ENCODE results near the gene PPM1E.
"Not testable (repeated sequence)": the region's sequence is repeated elsewhere in the genome, so short reads cannot be mapped to it uniquely, and the experiment has no call there.

Gene PPM1E

DNA sequence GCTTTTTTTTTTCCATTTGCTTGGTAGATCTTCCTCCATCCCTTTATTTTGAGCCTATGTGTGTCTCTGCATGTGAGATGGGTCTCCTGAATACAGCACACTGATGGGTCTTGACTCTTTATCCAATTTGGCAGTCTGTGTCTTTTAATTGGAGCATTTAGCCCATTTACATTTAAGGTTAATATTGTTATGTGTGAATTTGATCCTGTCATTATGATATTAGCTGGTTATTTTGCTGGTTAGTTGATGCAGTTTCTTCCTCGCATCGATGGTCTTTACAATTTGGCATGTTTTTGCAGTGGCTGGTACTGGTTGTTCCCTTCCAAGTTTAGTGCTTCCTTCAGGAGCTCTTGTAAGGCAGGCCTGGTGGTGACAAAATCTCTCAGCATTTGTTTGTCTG is 94.5 kb downstream of the PPM1E start:
- DNase-seq: not testable (repeated sequence)

DNA sequence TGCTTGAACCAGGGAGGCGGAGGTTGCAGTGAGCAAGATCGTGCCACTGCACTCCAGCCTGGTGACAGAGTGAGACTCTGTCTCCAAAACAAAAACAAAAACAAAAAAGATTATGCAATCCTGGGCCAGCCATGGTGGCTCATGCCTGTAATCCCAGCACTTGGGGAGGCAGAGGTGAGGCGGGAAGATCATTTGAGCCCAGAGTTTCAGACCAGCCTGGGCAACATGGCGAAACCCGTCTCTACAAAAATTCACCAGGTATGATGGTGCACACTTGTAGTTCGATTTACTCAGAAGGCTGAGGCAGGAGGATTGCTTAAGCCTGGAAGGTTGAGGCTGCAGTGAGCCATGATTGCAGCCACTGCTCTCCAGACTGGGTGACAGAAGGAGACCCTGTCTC is 109.6 kb downstream of the PPM1E start:
- DNase-seq: no peak

DNA sequence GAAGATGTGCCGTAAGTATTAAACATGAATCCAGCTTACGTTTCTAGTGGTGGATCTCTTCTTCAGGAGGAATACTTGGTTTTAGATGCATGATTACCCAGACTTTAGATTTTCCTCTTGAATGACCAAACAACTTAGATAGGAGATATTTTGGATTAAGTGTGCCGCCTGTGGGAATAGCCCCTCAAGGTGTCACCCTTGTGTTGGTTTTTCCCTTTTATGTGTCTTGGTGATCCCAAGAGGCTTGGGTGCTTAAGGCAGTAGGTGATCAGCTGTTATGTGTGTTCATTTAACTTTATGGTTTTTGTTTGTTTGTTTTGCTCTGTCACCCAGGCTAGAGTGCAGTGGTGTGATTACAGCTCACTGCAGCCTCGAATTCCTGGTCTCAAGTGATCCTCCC is 115.1 kb downstream of the PPM1E start:
- DNase-seq: no peak

DNA sequence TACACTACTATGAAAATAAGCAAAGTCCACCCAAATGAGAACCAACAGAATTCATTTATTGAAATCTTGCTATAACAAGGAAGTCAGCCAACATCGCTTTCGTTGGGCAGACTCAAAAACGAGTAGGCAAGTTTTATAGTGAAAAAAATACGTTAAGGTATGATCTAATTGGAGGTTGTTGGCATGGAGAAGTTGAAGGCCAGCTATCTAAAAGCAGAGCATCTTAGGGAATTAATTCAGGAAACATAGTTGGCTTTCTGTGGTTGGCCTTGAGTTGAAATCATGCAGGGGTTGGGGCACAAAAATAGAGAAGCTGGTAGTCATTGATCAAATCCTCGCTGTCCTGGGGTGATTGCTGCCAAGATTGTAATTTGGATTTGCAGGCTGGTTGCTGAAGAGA is 118.3 kb downstream of the PPM1E start:
- no peak for DNase-seq

DNA sequence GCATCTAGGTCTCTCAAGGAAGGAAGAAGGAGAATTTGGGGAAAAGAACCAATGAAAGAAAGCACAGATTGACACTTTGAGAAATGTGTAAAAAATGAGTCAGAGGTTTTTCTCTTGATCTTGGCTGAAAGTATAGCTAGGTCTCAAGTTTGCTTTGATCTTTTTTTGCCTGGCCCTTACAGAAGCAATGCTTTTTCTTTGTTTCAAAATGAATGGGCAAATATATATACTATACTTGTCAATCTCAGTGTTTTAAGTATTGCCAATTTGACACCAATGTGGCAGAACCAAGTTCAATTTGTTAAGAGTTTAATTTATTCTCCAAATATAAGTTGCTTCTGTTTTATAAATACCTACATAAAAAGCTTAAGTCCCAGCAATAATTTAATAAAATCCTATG is 119.6 kb downstream of the PPM1E start:
- peak; percentile 56 for DNase-seq

DNA sequence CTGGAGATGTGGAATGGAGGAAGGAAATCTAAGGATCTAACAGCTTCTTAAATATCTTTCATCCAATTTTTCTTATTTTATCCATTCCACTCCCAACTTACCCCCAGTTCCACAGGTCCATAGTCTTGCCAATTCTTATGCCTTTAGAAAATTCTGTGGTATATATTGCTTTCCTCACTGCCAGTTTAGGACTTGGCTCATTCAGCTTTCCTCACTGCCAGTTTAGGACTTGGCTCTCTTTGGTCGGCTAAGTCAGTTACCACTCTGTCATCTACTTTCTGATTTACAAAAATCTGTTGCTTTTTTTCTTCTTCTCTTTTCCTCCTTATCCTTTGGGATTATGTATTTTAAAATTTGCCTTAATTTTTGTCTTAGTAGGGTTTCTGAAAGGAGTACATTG is 128.5 kb downstream of the PPM1E start:
- DNase-seq: no peak

DNA sequence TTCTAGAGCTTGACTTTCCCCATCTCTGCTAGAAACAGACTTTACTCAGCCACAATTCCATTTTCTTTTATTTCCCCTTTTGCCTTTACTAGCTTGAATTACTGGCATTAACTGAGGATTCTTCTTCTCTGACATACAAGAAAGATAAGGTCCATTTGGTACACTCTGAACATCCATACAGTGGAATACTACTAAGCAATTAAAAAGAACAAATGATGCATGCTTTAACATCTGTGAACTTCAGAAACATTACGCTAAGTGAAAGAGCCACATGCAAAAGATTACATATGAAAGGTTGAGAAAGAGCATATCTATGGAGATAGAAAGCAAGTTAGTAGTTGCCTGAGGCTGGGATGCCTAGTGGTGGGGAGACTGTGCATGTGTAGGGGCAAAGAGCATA is 130.9 kb downstream of the PPM1E start:
- no peak for DNase-seq

DNA sequence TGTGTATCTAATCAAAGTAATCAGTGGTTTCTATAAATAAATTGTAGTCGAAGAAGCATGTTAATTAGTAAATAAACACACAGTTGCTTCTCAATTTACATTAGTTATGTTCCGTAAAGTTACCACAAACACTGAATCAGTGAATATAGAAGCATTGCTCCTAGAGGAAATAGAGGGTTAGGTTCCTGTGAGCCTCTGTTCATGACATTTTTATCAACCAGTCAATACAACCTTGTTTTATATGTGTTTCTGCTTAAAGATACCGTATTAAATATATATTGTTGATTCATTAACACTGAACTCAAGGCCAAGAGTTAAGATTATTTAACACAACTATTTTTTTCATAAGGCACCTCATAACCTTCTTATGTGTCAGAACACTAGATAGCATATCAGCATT is 134.3 kb downstream of the PPM1E start:
- DNase-seq: no peak

DNA sequence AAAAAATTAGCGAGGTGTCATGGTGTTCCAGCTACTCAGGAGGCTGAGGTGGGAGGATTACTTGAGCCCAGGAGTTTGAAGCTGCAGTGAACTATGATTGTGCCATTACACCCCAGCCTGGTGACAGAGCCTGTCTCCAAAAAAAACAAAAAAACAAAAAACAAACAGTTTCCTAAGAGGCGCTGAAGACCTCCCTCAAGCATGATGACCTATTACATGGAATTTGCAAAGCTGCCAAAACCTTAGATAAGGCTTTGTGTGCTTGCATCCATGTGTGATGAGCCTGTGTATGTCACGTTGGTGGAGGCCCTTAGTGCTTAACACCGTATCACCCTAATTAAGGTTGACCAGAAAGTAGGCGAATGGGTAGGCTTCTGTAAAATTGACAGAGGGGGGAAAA is 143.5 kb downstream of the PPM1E start:
- DNase-seq: no peak

DNA sequence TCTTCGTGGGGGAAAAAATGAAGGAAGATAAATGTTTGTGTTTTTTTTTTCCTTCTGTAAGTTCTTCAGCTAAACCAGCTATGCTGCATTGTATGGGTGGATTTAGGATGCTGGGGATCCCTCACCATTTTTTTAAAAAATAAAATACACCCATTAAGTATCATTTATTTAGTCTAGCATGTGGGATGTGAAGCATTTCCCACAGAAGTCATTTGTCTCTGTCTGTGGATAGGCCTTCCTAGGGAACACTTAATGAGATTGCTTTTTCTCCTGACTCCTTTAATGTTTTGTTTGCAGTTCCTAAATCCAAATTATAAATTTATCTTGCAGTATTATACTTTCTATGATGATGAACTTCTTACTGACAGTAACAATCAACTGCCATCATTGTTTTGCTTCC is 146.7 kb downstream of the PPM1E start:
- DNase-seq: no peak

DNA sequence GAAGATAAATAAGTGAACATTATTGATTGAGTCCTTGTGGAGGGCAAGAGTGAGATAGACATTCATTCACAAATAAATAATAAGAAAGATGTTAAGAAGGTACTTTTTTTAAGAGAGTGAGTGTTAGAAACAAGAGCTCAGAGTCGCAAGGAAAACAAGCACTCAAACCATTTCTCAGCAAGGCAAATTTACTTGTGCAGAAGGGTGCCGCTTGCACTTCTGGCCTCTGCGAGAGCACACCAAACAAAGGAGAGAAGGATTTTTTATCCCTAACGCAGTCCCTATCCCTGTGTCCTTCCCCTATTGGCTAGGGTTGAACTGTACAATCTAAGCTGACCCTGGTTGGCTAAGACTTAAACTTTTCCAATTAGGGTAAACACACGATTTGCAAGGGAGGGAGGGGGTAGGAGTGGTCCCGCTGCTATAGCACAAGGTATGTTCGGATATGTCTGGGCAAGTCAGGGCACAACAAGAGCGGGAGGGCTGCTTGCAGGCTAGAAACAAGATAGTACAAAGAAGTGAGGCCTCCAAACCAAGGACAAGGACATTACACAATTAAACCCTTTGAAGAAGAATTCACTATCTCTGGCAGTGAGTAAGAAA is 156.2 kb downstream of the PPM1E start:
- no peak for DNase-seq

DNA sequence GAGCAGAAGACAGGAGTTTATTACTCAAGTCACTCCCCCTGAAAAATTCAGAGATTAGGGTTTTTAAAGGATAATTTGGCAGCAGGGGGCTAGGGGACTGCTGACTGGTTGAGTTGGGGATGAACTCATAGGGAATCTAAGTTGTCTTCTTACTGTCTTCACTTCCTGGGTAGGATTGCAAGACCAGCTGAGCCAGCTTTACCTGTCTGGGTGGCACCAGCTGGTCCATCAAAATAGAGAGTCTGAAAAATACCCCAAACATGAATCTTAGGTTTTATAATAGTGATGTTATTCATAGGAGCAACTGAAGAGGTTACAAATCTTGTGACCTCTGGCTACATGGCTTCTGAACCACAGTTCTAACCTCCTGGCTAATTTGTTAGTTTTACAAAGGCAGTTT is 157.9 kb downstream of the PPM1E start:
- DNase-seq: no peak

DNA sequence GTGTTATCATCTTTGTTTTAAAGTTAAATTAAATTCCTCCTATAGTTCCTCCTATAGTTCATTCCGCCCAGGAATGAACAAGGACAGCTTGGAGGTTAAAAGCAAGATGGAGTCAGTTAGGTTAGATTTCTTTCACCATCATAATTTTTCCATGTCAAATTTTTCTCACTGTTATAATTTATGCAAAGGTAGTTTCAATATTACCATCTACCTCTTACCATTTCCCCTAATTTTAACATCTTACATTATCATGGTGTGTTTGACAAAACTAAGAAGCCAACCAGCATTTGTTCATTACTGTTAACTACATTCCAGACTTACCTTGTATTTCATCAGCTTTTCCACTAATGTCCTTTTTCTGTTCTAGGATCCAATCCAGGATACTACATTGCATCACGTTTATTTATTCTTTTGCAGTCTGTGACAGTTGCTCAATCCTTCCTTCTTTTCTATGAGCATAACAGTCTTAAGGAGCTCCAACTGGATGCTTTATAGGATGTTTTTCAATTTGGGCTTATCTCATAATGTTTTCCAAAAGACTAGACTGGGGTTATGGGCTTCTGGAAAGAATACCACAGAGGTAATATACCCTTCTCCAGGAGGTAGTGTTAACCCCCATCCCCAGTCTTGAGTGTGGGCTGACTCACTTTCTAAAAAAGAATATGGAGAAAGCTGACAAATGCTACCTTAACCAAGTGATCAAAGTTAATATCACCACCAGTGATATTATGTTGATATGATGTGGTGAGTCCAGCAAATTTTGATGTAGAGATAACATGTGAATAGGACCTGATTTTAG is 158.5 kb downstream of the PPM1E start:
- DNase-seq: no peak

DNA sequence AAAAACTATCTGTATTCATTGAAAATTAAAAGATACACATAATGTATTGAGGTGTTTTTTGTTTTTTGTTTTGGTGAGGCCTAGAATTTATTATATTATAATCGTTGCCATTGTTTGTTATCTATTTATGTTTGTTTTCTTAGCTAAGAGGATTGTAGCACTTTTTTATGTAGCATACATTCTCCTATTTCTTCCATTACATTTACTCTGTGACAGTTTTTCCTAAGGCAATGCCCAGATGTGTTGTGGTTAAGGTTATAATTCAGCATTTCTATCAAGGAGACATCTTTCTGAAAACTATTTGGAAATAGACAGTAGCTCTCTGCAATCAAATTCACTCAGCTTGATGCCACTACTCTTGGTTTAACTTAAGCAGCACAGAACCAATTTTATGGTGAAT is 161.6 kb downstream of the PPM1E start:
- DNase-seq: no peak

DNA sequence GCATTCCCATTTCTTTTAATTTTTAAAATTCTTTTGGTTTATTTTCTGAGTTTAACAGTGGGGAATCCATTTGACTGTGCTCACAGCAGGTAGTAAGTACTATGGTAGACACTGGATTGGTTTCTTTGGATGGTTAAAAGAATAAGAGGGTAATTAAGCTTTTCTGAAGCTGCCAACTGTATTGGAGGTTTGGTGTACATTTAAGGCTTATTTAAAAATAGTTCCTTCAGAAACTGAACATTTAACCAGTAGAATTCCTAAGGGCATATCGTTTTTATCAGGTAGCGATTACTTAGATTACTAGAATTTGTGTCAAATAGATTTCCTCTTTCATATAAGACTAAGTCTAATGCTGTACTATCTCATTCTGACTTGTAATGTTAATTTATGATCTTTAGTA is 162.4 kb downstream of the PPM1E start:
- DNase-seq: no peak

DNA sequence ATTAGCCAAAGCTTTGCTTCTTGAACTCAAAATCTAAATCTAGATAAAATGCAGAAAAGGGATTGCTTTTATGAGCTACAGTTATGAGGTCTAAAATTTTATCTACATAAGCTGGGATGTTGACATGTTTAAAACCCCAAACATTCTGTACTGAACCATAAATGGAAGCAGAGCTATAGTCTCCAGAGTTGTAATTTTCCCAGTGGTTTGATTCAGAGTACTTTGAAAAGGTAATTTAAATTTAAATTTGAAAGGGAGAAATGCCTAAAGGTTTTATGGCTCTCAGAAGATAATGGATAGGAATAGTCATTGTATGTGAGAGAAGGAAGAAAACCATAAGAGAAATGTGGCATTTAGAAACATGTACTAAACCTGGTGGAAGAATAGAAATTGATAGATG is 163.2 kb downstream of the PPM1E start:
- DNase-seq: no peak

DNA sequence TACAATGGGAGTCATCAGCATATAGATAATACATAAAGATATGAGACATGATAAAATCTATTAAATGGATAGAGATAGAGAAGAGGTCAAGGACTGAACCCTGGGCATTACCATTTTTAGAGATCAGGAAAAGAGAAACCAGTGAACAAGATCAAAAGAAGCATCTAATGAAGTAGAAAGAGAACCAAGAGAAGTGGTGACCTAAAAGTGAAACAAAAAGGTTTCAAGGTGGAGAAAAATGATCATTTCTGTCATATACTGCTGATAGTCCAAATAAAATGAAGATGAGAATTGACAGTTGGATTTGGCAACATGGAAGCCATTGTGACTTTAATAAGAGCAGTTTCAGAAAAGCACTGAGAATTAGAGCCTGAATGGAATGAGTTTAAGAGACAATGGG is 165.1 kb downstream of the PPM1E start:
- DNase-seq: peak; percentile 21

DNA sequence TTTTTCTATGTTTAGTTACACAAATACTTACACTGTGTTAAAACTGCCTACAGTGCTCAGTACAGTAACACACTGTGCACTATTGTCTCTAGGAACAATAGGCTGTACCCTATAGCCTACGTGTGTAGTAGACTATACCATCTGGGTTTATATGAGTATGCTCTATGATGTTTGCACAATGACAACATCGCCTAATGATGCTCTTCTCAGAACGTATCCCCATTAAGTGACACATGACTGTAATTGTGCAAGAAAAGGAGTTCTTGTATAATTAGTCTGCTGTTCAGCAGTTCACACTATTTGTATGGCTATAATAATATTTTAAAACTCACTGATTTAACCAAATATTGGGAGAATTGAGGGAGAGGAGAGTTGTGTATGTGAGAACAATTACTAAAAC is 177.3 kb downstream of the PPM1E start:
- DNase-seq: no peak

DNA sequence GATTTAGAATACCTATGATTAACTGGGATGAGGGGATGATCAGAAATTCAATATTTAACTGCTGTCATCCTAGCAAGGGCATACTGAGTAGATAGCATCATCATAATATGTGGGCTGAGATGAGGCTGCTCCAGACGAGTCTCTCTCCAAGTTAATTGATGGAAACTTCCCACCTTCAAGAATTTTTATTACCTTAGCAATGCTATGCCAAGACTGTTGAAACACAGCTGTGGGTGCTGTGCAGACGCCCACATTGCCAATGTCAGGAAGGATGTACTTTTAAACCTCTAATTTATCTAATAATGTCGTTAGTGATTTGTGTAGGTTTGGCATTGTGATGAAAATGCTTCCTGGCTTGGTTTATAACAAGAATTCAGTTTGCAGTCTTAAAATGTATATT is 180.6 kb downstream of the PPM1E start:
- DNase-seq: no peak

DNA sequence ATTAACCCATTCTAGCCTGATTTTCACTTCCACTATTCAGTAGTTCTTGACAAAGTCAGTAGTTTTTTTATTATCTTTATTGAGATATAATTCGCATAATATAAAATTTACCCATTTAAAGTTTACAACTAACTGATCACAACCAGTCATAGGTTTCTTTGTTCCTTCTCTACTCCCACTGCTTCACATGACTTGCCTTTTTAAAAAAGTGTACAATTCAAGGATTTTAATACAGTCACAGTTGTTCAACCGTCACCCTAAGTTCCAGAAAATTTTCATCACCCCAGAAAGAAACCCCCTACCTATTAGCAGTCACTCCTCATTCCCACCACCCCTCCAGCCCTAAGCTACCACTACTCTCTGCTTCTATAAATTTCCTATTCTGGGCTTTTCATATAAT is 188.5 kb downstream of the PPM1E start:
- no peak for DNase-seq

DNA sequence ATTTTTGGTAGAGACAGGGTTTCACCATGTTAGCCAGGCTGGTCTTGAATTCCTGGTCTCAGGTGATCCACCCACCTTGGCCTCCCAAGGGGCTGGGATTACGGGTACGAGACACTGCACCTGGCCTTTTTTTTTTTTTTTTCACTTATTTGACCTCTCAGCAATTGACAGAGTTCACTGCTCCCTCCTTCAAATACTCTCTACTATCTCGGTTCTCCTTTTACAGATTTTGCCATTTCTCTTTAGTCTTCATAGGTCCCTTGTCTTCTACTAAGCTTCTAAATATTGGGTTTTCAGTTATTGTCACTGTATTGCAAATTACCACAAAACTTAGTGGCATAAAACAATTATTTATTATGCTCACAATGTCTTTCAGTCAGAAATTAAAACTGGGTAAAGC is 191.8 kb downstream of the PPM1E start:
- DNase-seq: no peak

DNA sequence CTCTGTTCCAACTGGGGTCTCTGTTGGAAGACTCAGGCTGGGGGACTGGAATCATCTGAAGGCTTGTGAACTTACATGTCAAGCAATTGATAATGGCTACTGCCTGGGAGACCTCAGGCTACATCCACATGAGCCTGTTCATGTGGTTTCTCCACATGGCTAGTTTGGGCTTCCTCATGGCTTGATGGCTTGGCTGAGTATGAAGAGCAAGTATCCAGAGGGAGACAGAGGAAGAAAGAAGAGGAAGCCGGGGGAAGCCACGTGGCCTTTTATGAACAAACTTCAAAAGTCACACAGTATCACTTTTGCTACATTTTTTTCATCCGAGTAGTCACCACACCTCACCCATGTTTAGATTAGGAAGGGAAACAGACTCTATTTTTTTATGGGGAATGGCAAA is 192.2 kb downstream of the PPM1E start:
- DNase-seq: no peak

DNA sequence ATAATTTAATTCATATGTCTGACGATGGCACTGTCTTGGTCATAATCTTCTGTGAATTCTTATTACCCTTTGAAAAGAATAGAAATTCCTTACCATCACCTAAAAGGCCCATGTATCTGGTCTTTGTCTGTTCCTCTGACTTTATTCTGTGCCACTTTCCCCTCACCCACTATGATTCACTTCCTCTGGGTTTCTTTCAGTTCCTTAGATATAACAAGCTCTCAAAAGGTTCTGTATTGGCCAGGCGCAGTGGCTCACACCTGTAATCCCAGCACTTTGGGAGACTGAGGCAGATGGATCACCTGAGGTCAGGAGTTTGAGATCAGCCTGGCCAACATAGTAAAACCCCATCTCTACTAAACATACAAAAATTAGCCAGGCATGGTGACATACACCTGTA is 198.7 kb downstream of the PPM1E start:
- DNase-seq: peak; percentile 9

DNA sequence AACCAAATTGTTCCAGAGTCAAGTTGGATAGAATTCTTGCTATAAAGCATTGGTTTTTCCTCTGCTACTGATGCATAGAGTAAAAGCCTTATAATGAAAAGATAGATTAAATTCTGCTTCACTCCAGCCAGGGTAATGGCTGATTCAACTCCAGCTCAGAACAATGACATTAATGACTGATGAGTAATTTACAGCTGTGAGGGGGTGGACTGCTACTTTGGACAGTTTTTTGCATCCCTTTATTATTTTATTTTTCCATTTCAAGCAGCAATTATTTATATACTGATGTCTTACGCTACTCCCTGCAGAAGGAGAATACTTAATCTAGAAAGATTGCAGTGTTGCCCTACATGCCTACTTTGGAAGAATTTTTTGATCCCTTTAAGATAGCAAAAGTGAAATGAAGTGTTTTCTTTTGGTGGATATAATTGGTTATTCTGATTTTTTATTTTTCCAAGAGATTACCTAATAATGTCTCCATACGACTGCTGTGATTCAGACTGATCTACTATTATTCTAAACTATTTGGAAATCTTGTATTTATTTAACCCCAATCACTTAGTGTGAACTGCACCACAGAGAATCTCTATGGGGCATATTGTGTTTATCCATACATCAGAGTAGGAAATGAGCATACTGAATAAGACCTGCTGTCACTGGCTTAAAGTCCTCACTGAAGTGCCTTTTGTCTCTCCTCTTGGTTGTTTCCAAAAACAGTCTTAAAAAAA is 201.5 kb downstream of the PPM1E start:
- DNase-seq: no peak

Measured in activated CD4-positive, alpha-beta T cell treated with anti-CD3 and anti-CD28 coated beads, Interleukin-10, Interleukin-2, amounts not matched to agents 100 ng/mL and 50 ng/mL, durations not matched to agents 16 hours and 8 hours (primary cell).